Hematopoietic multipotent progenitor cell treated with erythropoietin and hydrocortisone succinate and interleukin-3 and kit ligand, for 17 days (in vitro differentiated cells): ENCODE data around the gene KIAA0319L.
A peak's percentile ranks its signal among the peaks of the same experiment; 100 is the strongest.
"Not testable (repeated sequence)": the region's sequence is repeated elsewhere in the genome, so short reads cannot be mapped to it uniquely, and the experiment has no call there.

Source experiments
- DNase-seq: peaks from one replicate; pipeline ENCODE4 v3.0.0-alpha.2; 2015; ENCODE audit warnings: low spot score

The KIAA0319L gene

DNA sequence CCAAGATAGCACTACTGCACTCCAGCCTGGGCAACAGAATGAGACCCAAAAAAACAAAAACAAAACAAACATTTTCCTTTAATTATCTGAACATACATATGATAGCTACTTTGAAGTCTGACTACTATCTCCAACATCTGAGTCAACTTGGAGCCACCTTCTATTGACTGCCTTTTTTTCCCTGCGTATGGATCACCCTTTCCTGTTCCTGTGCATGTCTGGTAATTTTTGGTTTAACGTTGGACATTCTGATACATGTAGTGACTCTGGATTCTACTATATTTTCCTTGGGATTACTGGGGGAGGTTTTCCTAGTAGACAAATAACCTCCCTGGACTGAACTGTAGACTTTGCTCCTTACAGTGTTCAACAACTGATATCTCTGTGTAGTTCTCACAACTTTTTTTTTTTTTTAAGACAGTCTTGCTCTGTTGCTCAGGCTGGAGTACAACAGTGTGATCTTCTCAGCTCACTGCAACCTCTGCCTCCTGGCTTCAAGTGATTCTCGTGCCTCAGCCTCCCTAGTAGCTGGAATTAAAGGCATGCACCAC is 70.3 kb downstream of the KIAA0319L start:
- DNase-seq = no peak

- no peak for DNase-seq
Observed at GRCh38 chr1:35481229-35481628, 76.0 kb downstream of the KIAA0319L start.

DNA sequence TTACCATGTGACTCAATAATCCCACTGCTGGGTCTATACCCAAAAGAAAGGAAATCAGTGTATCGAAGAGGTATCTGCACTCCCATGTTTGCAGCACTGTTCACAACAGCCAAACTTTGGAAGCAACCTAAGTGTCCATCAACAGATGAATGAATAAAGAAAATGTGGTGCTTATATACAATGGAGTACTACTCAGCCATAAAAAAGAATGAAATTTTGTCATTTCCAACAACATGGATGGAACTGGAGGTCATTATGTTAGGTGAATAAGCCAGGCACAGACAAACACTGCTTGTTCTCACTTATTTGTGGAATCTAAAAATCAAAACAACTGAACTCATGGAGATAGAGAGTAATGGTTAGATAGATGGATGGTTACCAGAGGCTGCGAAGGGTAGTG is 79.3 kb downstream of the KIAA0319L start:
- DNase-seq = no peak

DNA sequence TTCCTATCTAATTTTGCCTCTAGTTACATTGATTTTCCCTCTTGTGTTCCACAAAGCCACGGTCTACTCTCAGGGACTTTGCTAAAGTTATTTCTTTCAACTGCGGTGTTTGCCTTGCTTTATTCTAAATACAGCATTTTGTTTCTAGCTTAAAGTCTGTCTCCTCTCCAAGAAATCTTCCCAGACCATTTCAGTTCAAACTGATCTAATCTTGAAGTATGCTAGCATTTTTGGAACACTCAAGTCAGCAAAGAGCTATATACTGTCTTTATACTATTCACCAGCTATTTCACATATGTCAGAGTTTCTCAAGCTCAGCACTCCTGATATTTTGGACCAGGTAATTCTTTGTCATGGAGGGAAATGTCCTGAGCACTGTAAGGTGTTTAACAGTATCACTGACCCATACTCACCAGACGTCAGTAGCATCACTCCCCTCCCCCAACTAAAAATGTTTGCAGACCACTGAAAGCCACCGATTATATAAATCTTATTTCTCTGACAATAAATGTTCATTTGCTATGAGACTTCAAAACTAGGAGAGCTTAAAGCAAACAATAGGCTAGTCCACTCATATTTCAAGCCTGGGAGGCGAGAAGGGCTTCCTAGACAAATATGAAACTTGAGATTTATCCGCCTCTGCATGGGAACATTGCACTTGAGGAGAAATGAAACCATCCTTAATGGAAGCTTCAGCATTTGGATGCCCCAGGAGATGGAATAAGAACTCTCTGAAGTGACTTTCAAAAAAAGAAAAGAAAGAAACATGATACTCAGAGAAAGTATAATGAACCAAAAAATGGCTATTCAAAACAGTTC is 81.1 kb downstream of the KIAA0319L start:
- DNase-seq = no peak

DNA sequence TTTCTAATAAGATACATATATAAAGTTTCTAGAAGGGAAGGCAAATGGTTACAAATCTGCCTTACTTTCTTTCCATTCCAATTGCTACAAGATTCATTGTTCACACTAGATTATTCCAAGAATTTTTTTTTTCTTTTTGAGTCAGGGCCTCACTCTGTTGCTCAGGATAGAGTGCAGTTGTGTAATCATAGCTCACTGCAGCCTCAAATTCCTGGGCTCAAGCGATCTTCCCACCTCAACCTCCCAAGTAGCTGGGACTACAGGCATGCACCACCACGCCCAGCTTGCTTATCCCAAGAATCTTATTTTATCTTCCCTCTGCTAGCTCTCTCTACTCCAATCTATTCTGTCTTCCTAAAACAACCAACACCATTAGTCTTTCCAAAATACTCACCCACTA is 81.8 kb downstream of the KIAA0319L start:
- no peak for DNase-seq

GRCh38 chr1:35473216-35473615 is 84.0 kb downstream of the KIAA0319L start:
- not testable (repeated sequence) for DNase-seq

DNA sequence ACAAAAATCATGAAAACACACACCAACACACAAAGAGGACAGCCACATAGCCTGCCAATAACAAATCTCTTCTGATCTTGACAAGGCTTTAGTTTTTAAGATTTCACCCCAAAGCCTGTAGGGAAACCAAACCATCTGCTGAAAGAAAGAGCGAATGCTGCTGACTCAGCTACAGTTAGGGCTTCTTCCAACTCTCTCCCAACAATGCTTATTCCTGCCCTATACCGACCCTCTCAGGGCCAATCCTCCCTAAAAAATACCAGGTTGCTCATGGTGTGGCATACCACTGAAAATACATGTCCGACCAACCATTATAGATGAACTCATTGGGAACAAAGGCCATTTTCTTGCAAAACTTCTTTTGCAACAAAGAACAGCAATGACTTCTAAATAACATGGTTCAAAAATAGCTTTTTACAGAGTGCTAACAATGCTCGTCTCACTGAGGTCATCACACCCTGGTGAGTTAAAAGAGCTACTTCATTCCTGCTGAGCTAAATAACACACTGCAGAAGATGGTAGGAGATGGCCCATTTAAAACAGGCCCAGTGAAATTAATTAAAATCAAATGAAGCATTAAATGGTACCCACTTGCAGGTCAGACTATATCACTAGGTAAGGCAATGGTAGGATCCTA is 86.1 kb downstream of the KIAA0319L start:
- no peak for DNase-seq

DNA sequence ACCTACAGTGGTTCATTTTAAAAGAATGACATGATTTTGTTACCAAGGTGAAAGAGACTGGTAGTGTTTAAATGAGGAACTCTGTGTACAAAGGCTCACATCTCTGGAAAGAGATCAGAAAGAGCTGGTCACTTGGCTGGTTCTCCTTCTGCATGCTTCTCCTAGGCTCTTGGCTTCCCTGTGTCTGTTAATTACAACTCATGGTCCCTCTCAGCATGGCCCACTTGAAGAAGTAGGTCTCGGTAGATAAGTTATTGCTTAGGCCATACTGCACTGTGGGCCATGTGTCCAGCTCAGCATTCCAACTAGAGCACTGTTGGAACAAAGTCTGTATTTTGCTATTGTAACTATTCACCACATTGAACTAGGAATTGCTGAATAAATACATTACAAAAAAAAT is 91.1 kb downstream of the KIAA0319L start:
- no peak for DNase-seq

GRCh38 chr1:35463749-35464148 is 93.5 kb downstream of the KIAA0319L start:
- DNase-seq = not testable (repeated sequence)

DNA sequence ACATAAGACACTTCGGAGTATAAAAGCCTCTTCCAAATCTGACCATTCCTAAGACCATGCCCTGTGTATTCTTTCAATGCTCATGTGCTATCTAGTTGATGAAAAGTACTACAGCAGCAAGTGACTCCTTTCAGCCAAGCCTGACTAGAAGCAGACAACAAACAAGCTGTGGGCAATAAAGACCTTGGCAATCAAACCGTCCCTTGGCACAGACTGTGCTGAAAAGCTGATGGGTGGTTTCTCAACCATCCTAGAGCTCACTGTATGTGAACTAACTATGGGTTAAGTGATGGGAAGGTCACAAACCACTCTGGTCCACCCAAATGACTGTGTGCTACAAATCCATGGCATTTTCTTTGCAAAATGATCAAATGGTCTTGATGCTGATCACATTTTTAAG is 94.0 kb downstream of the KIAA0319L start:
- no peak for DNase-seq

- DNase-seq = no peak
Observed at GRCh38 chr1:35461966-35462651, 95.1 kb downstream of the KIAA0319L start.

- no peak for DNase-seq
Observed at GRCh38 chr1:35460796-35461195, 96.4 kb downstream of the KIAA0319L start.

DNA sequence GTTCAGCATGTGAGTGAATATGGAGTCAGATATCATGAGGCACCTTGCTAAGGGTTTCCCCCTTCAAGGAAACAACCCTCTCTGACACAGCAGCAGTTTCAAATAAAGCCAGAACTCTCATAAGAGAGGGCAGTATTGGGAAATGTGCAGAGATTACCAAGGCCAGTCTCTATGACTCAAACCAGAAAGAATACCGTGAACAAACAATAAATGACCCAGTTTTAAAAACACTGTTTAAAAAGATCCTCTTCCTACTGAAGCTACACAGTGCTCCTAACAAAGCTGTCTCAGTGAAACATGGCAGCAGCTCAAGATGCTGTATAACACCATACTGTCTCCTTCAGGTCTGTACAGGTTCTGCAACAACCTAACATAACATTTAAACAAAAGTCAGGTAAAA is 102.6 kb downstream of the KIAA0319L start:
- no peak for DNase-seq

GRCh38 chr1:35454176-35454575 is 103.0 kb downstream of the KIAA0319L start:
- DNase-seq = no peak

GRCh38 chr1:35453031-35453430 is 104.2 kb downstream of the KIAA0319L start:
- no peak for DNase-seq

DNA sequence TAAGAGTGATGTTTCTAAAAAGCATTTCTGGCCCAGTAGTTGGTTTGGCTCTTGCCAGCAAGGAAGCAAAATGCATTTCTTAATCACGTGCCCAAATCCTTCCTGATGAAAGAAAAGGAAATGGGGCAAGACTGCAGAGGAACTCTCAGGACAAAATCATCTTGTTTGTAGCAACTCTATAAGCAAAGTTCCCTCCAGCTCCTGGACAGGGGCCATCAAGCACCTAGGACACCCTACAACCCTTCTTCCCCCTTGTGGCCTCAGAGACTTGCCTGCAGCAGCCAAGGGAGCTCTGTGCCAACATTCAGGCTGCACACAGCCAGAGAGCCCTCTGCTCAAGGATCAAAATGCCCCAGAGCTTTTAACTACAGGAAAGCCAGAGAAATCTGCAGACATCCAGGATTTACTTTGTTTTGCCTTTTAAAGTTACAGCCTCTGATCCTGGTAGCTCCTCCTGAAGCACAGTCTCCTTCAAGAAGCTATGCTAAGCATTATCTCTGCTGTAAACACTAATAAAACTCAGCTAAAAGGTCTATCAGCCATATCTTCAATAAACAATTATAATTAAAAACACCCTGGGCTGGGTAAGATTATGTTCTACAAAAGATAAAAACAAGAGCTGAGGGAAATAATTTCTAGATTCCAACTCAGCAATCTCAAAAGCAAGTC is 105.0 kb downstream of the KIAA0319L start:
- DNase-seq = peak; percentile 45

DNA sequence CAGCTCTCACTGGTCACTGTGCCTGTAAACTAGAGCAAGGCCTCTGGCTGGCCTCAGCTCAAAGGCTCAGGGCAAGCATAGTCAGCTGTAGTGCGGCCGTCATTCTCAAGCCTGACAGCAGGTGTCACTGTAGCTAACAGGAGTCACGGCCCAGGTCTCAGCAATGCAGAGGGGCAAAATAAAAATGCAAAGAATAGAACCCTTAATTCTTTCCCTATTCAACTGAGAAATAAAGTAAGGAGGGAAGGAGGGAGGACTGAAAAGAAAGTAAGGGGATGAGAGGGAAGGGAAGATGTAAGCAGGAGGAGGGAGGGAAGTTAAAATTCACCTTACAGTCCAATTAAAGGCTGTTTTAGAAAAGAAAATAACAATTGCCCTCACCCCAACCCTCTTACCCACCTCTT is 106.1 kb downstream of the KIAA0319L start:
- DNase-seq = peak; percentile 80

GRCh38 chr1:35449334-35450008 is 107.7 kb downstream of the KIAA0319L start:
- no peak for DNase-seq

DNA sequence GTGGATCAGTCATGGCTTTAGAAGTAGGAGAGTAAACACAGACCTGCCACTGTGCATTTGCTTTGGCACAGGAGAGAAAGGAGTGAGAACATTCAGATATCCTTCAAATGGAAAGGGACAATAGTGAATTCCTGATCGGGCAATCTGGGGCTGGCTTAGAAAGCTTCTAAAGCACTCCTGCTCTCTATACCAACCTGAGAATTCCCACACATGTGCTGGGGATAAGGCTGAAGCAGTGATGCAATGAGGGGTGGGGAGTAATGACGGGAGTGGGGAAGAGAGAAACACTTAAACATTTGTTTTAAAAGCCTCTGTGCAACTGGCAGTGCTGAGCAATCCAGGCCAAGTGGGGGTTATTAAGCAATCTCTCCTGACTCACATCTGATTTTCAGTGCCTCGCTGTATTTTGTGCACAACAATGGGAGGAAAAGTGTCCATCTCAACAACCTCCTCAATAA is 108.8 kb downstream of the KIAA0319L start:
- DNase-seq = no peak

- DNase-seq = no peak
Observed at GRCh38 chr1:35447278-35447677, 109.9 kb downstream of the KIAA0319L start.

DNA sequence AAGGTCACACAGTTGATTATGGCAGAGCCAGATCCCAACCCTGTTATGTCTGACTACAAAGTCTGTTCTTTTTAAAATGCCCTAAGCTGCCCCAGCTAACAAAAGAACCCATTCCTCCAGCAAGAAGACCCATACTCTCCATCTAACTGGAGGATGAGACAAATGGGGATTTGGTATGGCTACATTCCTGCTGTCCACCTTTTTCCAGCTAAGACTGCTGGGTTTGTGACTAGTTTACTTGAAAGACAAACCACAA is 112.8 kb downstream of the KIAA0319L start:
- no peak for DNase-seq
